Activated CD8-positive, alpha-beta memory T cell treated with anti-CD3 and anti-CD28 coated beads for 1 hour (primary cell): ENCODE data around the gene BSND.

Experiments
- DNase-seq, 2 donors: peaks; one replicate each; pipeline ENCODE4 v3.0.0-alpha.2; 2020; ENCODE audit warnings: low read depth in 1 of 2; ENCODE audit errors: extremely low read depth in 1 of 2

The BSND gene

DNA sequence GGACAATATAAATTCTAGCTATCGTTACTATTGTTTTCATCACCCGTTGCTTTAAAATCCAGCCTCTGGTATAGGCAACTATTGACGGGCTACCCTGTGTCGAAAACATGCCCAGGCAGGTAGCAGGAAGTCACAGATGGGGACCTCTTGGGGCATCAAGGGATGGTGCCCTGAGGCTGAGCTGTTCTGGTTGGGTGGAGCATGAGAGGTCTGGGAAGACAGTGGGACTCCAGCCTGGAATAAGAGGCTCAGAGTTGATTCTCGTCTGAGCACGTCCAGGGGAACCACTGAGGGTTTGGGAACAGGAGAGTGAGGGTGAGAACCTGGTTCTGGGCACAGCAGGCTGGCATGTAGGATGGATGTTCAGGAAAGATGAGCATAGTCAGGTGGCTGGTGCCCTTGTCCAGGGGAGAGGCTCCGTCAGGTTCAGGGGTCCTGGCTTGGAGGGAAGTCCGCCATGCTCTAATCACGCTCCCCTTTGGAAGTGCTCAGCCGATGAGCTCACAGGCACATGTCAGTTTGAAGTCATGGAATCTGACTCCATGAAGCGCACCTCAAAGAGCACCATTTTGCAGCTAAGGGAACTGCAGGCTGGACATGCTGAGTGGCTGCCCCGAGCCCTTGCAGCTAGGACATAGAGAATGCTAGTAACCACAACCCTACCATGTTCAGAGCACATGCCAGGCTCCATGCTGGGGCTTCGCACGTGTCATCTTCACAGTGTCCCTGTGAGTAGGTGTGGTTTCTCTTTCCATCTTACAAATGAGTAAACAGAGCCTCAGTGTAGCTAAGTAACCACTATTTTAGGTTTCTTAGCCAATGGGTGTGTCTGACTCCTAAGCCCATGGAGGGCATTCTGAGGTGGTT is 61.6 kb downstream of the BSND start:
- no peak for DNase-seq

DNA sequence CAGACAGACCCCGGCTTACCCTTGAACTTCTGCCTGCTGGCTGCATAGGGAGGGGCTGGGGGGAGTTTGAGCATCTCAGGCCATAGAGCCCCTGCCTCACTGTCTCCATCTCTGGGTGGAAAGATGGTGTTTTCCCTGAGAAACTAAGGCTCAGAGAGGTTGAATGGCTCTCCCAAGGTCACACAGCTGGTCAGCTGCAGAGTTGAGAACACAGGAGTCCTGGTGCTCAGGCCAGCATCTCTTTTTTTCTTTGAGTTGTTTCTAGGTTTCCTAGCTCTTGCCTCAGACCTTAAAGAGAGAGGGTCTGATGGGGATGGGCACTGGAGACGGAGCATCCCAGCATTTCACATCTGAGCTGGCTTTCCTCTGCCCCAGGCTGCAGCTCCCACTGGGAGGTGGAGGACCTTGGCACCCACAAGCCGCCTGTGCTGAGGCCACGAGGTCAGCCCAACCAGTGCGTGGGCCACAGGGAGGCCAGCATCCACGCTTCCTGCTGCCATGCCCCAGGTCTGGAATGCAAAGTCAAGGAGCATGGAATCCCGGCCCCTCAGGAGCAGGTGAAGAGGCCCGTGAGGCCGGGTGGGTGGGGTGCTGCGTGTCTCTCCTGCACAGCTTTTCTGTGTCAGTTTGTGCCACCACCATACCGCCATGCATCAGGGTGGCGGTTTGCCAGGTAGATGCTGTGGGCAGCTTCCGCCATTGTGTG is 62.4 kb downstream of the BSND start:
- no peak for DNase-seq
